ELF-1 (cell line): ENCODE data around the gene APOH.
A peak's percentile ranks its signal among the peaks of the same experiment; 100 is the strongest.

Source experiments
- DNase-seq: peaks from one replicate; pipeline ENCODE4 v3.0.0-alpha.2; 2016; ENCODE audit warnings: low read depth, low spot score

Gene APOH

DNA sequence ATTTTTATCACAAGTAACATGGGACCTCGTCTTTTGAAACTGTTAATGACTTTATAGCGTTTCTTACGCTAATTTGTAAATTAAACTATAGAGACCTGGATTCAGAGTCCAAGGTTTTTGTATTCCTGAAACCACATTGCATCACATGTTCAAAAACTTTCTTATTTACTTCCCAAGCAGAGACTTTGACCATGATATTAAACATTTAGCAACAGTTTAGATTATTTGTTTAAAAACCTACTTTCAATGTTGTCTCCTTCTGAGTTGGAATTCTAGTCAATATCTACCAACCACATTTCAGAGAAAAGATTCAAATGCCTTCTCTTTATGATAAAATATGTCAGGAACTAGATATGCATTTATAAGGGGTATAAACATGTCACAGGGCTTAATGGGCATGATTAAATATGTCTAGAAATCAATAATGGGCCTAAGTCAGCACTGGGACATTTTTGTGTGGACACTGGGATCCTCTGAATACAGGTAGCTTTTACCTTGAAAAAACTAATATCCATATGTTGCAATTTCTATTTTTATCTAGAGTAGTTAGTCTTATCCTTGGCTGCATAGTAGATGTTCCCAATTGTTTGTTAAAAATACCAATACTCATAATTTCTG, 6.3 kb upstream of the APOH start:
- DNase-seq, result no peak

GRCh38 chr17:66234611-66235010, 5.4 kb upstream of the APOH start:
- DNase-seq, result no peak

DNA sequence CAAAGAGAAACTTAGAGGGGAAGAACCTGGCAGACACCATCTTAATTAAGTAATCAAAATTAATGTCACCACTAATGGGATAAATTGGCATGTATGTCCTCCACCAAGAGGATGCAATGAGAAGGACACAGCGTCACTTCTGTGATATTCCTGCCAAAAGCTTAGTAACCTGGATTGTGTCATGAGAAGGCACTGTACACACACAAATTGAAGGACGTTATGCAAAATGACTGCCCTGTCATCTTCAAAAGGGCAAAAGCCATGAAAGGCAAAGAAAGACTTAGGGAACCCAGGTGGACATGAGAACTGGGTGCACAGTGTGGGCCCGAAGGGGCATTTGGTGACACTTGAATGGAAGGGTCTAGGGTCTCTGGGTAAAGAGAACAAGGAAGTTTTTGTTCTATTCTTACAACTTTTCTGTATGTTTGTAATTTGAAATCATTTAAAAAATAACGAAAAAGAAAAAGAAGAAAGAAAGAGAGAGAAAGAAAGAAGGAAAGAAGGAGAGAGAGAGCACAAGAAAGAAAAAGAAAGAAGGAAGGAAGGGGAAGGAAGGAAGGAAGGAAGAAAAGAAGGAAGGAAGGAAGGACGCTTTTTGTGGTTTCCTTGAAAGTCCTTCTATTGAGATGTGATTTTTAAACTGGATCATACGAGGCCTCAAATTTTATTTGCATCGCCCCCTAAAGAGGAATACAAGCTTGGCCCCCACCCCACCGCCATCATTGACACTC, 4.0 kb upstream of the APOH start:
- DNase-seq, result no peak

- DNase-seq, result no peak
Measured at GRCh38 chr17:66230922-66231591, 1.8 kb upstream of the APOH start.

- DNase-seq, result no peak
Measured at GRCh38 chr17:66229783-66230538, 746 bp upstream of the APOH start.

DNA sequence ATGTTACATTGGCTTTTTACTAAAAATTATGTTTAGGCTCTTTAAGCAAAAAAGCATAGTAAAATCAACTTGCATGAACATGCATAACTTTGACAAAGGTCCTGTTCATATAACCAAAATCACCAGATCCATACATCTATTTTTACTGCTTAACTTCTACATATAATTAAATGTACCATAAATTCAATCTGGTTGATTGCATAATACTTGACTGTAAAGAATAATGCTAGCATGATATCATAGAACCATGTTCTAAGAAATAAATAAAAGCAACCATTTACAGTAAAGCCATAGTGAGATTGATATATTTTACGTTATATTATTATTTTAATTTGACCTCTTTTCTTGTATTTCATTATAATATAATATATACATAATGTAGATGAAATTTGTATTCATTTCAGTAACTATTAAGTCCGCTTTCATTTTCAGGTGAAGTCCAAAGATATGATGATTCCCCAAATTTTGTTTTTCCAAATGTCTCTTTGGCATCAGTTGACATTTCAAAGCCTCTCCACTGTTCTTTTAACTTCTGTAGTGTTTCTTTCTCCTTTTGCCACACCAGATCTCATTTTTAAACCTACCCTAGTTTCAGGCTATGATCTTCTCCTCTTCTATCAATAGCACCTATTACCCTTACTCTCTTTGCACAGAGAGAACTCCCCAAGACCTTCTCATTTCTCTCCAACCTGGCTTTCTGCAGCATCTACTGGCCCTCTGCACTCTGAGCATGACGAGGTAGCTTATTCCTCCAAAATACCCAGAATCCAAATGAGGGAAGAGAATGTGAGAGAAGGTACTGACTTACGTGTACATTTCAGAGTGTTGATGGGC, 1.8 kb downstream of the APOH start:
- DNase-seq, result no peak

GRCh38 chr17:66222798-66223350, 6.3 kb downstream of the APOH start:
- DNase-seq, result no peak

- no peak for DNase-seq
Measured at GRCh38 chr17:66221755-66222530, 7.3 kb downstream of the APOH start.

DNA sequence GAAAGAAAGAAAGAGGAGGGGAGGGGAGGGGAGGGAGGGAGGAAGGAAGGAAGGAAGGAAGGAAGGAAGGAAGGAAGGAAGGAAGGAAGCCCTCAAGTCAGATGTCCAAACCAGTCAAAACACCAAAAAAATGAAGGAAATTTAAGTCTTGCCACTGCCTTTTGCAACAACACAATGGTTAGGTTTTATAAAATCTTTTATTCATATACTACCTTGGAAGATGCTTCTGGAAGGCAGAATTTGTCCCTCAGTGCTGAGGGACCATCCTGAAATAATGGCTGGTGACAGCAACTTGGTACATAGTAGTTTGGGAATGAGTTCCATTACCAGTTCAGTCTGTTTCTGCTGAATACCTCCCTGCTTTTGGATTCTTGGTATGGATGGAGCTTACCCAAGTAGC, 7.9 kb downstream of the APOH start:
- DNase-seq, result no peak

DNA sequence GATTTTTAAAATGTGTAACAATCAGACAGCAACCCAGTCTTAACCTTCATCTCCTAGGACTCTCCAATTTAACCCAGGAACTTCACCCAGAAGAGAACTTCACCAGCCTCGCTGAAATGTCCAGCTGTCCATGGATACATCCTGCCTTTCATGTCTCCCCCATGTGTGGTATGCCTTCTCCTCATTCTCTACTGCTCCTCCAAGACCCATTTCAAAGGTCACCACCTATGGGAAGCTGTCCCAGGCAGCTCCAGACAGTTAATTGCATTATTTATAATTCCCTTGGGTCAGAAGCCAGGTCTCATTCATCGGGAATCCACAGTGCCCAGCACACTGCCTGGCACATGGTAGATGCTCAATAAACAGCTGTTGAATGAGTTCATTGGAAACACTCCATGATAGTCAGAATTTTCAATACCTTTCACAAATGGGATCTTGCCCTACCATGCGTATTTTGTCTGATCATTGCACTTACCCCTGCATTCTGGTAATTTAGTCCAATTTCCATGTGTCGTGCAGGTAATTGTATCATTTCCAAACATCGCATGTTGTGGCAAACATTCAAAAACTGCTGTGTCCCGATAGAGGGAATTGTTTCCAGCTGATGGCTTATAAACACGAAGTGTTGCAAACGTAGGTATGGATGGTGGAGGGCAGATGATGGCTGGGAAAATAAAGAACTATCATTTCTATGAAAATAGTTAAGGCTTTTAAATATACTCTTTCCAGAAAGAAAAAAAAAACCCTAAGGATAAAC, 9.0 kb downstream of the APOH start:
- no peak for DNase-seq

DNA sequence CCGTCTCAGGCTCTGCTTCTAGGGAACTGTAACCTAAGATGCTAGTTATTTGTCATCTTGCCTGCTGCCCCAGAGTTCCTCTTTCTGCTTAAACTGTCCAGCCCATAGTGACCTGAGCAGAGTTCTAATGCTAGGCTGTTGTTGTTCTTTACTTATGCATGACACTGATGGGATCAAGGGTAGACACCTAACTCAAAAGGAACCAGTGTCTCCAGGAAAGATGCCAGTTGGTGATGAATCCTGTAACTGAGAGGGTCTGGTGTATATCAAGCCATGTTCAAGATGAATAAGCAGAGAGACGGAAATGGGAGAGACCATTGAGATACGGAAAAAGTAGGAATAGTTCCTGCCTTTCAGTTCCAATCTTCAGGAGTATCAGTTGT, 13.7 kb downstream of the APOH start:
- DNase-seq, result no peak

DNA sequence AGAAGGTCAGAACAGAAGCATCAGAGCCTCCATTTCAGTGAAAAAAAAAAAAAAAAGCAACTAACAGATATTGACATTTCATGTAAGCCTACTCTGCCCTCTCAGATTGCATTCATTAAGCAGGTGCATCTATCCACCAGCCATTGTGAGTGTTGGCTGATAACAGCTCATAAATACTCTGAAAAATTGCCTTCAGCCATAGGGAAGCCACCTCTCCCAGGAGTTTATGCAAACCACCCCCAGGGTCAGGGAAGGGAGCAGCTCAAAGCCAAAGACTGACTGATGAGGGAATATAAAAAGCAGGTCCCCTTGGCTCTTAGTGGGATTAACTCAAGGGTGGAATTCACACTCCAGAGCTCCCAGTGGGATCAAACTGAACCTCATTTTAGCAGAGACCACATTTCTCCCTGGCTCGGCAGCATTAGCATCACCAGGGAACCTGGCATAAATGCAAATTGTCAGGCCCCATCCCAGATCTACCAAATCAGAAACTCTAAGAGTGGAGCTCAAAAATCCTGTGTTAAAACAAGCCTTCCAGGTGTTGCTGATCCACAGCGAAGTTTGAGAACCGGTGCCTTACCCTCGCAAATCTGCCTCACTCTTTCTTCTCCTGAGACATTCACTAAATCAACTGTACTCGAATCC, 14.2 kb downstream of the APOH start:
- DNase-seq, result no peak

- DNase-seq, result no peak
Measured at GRCh38 chr17:66211047-66211810, 18.0 kb downstream of the APOH start.

- DNase-seq, result no peak
Measured at GRCh38 chr17:66210208-66210574, 19.0 kb downstream of the APOH start.

- DNase-seq, result no peak
Measured at GRCh38 chr17:66207936-66208335, 21.3 kb downstream of the APOH start.

DNA sequence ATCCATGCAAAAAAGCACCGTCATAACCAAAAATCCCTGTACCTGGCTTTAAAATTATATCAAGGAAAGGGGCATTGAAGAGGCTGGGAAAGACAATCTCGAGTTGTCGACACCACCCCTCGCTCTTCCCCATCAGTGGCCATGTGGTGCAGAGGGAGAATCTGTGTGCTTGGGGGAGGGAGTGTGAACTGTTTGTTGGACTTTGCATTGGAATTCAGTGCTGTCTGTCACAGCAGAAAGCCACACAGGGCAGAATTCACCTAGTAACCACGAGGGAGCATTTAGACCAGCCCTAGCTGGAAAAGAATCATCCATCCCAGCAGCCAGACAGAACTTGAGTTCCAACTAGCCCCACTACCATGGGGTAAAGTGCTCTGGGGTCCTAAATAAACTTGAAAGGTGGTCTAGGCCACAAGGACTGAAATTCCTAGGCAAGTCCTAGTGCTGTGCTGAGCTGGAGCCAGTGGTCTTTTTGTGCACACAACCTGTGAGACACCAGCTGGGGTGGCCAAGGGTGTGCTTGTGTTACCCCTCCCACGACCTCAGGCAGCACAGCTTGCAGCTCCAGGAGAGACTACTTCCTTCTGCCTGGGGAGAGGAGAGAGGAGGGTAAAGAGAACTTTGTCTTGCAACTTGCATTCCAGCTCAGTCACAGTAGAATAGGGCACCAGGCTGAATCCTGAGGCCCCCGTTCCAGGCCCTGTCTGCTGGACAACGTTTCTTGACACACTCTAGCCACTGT, 25.8 kb downstream of the APOH start:
- DNase-seq, result peak; percentile 13

DNA sequence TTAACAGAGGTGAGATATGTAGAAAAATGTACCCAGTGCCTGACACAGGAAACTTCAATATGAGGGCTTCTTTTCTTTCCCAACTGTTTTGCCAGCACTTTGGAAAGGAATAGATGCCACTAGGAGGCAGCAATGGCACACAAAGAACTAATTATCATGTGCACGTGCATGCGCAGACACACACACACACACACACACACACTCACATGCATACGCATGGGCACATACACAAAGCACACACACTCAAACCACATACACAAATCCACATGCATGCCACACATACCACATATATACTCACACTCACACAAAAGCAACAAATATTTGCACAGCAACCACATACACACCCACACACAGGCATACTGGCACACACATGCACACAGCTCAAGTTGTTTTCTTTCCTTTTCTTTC, 28.5 kb downstream of the APOH start:
- peak; percentile 41 for DNase-seq

DNA sequence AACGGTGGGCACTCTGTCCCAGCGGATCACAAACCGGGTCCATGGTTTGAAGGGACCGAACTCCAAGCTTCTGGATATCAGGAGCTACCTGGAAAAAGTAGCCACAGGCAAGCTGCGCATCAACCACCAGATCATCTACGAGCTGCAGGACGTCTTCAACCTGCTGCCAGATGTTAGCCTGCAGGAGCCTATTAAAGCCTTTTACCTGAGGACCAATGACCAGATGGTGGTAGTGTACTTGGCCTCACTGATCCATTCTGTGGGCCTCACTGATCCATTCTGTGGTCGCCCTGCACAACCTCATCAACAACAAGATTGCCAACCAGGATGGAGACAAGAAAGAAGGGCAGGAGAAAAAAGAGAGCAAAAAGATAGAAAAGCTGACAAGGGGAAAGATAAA, 31.0 kb downstream of the APOH start:
- DNase-seq, result no peak
